Middle frontal gyrus (tissue), 1 donor: Measurements from ENCODE around the gene TAS2R30.

Experiments used
- DNase-seq: peaks from one replicate; pipeline ENCODE4 v3.0.0-alpha.2; 2015; ENCODE audit warnings: low spot score; ENCODE audit errors: extremely low spot score

The TAS2R30 gene, protein sequence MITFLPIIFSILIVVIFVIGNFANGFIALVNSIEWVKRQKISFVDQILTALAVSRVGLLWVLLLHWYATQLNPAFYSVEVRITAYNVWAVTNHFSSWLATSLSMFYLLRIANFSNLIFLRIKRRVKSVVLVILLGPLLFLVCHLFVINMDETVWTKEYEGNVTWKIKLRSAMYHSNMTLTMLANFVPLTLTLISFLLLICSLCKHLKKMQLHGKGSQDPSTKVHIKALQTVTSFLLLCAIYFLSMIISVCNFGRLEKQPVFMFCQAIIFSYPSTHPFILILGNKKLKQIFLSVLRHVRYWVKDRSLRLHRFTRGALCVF

DNA sequence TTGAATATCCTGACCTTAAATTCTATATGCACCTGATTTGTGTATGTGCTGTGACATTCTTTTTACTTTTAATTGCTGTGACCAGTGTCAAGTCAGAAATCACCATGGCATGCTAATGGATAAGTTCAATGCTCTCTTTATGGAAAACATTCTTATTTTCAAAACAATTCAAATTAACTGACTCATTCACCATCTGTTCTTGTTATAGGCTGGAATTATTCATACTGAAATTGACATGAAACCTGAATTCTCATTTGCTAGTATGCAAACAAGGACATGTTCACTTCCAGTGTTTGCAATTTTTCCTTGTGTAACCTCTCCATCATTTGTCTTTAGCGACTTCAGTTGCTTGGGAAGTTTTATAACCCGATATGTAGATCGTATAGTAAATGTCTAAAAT is at the start of gene TAS2R30:
TAS2R30 (minus strand) TSS at position 340 of the 400 bp plus-strand sequence. CDS start 400 bp downstream, outside the sequence.
- no peak for DNase-seq

DNA sequence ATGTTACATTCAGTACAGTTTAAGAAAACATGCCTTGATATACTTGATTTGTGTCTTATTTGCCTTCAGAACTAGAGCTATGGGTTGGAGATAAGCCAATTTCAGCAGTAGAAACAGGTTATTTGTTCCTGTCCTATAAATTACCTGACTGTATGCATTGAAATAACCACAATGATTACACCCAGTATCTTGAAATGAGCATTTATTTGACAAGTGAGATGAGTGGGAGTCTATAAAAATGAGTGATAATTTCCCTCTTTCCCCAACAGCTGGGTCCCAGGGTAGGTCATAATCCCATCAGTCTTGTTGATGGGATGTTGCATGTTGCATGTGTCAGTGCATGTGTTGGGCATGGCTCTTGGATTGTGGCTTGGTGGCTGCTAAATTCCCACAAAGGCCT is 48.6 kb upstream of the TAS2R30 start:
- DNase-seq = no peak

DNA sequence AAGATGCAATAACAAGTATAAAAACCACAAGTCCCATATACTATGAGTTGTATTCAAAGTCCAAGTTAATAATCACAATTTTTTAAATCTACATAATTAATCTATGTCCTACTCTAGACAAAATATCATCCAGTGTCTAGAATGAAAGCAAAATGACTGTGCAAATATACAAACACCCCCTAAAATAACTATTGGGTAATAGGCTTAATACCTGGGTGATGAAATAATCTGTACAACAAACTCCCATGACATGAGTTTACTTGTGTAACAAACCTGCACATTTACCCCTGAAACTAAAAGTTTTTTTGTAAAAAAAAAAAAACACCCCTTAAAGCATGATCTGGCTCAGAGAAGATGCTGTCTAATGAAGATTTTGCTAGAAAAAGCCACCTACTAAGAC is 48.1 kb upstream of the TAS2R30 start:
- DNase-seq = no peak

DNA sequence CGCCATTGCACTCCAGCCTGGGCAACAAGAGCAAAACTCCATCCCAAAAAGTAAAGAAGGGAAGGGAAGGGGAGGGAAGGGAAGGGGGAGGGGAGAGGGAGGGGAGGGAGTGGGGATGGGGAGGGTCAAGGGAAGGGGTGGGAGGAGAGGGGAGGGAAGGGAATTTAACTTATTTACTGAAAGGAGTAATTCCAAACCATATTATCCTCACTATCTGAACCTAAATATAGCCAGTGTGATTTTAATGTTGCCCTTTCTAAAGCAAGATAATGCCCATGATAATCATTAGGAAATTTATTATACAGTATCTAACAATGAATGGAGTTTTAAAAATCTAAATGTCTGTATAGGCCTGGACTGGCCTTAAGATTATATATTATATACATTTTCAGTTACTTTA is 43.8 kb upstream of the TAS2R30 start:
- DNase-seq = no peak

DNA sequence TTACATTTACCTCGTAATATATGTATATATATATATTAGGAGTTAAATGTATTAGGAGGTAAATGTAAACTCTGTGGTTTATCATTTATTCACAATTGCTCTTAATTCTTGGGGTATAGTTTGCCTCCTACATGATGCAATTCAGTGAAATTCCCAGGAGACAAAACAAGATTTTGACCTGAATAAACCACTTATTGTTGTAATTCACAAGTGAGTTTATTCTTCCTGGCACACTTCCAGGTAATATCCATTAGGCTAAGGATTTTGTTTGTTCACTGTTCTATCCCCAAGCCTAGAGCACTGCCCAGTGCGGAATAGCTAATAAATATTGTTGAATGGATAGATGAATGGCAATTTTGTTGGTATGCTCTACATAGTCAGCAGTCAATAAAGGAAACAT is 39.6 kb upstream of the TAS2R30 start:
- no peak for DNase-seq

DNA sequence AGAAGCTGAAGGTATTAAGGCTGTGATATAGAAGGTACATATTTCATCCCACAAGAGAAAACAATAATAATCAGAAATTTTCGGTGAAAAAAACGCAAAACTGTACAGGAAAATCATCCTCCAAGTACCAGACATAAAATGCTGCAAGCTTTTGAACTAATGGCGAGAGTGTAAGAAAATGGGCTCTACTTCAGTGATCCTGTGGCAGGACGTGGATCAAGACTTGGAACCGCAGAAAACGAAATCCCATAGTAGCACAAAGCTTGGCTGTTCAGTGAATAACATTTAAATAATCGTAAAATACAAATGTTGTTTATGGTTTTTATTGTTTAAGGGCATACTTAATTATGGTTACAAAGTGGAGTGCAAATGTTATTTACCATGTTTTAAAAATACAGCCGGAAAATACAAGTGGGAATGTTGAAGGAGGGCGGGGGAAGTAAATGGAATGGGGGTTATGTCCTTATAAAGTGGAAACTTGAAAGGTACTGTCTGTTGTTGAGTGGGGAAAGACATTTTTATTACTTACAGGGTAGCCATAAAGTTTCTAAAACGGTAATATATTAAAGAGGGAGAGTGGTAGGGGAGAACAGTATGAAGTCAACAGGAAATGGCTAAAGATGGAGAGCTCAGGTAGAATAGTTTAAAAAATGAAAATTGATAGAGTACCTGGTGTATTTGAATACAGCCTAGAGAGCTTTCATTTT is 37.7 kb upstream of the TAS2R30 start:
- DNase-seq = no peak

DNA sequence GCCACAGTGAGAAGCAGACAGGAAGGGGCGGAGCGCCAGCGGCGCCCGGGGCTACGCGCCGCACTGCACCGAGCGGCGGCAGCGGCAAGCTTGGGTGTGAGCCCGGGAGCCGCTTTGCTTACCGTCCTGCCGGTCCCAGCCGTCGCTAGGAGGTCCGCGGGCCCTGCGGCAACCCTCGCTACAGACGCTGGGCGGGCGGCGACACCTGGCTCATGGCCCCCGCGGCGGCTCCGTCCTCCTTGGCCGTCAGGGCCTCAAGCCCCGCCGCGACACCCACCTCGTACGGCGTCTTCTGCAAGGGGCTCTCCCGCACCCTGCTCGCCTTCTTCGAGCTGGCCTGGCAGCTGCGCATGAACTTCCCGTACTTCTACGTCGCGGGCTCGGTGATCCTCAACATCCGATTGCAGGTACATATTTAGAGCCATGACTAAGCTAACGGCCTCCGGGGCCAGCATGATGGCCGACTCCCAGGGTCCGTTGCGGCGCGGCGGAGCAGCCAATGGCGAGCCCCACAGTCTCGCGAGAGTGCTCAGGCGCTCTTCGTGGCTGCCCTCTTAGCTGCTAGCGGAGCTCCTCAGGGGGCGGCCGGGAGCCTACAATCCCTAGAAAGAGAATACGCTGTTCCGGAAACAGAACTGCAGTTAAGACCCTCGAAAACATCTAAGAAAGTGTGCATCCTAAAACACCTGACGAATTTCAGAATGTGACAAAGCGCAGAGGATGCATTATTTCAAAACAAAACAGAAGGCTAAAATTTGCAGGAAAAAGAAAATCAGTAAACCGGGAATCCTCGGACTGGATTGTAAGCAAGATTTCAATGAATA is 36.9 kb upstream of the TAS2R30 start, which contains the start of gene SMIM10L1:
SMIM10L1 (plus strand) TSS at position 50 of the 824 bp plus-strand sequence; CDS start at position 213, 163 bp downstream.
- peak; percentile 83 for DNase-seq

DNA sequence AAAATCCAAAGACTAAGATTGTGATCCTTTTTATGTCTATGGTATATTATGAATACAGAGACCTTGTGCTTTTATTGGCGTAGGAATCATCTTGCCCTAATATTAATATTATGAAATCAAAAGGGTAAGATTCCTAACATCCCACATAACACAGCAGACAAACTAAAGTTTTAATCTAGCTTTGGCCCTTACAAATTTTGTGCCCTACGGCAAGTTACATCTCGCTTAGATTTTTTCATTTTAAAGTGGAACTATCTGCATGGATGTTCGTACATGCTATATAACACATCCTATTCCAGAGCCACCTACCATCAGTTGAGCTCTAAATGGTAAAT is 36.3 kb upstream of the TAS2R30 start:
- no peak for DNase-seq

DNA sequence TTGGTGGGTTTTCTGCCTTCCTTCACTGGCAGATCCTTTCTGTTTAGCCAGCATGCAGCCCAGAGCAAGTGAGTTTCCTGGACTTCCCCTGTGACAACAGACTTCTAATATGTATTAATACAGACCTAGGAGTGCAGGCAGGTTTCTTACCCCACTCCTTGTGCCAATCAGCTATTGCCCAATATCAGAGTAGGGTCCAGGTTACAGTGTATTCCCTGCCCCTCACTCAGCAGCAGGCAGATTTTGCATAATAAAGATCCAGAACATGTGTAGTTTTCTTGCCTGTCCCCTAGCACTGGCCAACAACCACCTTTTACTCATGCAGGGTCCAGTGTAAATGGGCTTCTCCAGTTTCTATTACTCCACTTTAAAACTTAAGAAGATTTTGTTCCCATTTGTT is 31.9 kb upstream of the TAS2R30 start:
- DNase-seq = no peak

DNA sequence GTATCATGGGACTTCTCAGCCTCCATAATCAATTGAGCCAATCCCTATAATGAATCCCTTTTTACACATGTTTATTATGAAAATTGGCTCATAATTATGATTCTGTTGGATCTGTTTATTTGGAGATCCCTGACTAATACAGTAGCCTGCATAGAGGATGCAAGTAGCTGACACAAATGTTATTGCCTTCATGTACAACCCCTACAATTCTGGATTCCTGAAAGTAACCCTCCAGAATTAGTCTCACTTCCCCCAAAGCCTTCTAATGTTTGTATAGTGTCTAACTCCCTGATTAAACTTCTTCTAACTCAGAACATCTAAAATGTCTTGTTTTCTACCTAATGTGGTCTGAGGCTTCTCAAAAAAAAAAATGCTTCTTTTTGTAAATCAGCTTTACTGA is 29.9 kb upstream of the TAS2R30 start:
- DNase-seq = no peak

DNA sequence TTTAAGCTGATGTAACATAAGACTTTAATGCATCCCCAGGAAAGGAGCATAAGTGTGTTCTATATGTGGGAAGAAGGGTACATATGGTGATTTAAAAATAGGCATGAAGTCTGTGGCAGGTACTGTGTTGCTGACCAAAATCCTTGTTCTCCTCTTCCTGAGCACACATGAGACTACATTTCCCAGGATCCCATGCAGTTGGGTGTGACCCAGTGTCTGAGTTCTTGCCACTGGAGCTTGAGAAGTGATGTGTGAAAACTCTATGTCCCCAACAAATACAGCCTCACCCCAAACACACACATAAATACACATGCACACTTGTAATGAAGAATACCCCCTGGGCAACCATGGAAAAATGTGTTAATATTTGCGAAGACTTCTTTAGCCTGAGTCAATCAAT is 28.1 kb upstream of the TAS2R30 start:
- DNase-seq = no peak

DNA sequence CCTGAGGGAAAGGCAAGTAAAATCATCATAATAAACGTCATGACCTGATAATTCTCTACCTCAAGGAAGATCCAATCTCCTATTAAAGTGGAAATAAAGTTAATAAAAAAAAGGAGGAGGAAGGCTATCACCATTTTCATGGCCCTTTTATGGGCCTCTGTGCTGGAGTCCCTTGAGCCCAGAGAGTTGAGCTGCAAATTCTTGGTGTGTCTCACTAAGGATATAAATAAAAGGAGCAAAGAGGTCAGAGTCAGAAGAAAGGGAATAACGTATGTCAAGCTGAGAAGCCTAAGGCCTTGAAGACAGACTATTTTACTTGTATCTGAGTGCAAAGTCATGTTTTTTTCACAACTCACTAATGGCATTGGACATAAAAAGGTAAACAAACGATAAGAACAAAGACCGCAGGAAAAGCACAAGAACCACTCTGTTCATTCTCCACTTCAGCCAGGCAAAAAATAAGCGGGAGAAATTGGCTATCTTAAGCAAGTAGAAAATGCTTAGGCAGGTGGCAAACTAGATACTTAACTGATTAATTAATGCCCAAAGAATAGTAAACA is 24.5 kb upstream of the TAS2R30 start:
- DNase-seq = no peak

DNA sequence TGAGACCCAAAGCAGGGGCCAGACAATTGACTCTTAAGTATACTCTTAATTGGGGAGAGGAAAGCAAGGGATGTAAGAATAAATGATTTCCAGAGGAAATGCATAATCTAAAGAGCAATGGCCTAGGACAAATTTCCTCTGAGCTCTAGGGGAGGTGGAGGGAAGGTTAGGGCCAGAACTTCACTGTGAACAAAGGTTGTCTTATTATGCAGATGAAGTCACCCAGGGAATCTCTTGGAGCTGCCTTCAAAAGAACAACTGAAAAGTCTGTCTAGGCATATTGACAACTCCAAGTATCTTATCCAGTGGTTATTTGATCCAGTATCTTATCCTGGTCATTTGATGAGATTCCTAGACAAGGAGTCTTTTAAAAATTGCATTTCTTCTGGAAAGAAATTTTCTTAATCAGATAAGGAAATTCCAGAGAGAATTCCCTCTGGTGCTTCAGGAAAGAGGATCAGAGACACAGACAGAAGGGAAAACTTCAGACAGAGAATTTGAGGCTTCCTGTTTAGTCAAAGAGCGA is 20.0 kb upstream of the TAS2R30 start:
- no peak for DNase-seq

DNA sequence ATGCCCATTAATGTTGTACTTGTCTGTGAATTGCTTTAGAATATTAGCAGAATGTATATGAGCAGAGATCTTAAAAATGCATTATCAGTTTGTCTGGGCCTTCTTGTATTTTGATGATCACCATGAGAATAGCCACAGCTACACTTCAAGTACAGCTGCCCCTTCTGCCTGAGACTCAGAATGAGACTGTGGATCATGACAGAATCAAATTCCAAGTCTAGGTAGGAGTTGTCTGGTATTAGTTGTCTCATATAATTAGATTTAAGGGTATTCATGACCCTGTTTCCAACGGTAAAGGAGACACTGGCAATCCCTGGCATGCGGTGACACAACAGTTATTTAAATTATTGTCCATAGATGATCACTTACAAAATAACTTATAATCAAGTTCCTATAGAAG is 18.3 kb upstream of the TAS2R30 start:
- no peak for DNase-seq

DNA sequence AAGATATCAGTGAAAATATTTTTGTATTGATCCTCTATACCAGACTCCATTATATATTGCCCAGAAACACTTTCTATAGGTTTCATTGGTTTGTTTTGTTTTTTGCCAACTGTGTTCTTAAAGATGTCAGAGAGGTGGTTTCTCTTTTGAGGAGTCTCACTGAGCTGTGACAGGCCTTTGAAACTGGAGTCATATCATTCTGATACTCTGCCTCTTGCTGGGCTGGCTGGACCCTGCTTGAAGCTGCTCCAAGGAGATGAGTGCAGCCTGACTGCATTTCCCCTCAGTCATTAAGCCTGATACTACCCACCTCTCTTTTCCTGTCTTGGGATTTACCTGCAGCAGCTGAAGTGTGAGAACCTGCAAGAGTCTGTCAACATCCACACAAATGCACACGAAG is 16.4 kb upstream of the TAS2R30 start:
- no peak for DNase-seq

DNA sequence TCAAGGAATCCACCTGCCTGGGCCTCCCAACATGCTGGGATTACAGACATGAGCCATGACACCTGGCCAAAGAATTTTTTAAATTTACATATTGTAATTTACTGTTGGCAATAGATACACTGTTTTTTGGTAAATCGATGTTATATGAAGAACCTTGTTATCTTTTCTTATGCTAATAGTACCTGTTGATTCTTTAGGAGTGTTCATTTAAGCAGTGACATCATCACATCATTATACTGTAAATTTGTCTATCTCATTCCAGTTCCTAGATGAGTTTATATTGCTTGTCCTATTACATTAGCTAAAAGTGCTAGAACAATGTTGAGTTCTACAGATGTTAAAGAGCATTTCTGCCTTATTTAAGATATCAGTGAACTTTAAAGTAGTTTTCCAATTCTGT is 13.0 kb upstream of the TAS2R30 start:
- no peak for DNase-seq

DNA sequence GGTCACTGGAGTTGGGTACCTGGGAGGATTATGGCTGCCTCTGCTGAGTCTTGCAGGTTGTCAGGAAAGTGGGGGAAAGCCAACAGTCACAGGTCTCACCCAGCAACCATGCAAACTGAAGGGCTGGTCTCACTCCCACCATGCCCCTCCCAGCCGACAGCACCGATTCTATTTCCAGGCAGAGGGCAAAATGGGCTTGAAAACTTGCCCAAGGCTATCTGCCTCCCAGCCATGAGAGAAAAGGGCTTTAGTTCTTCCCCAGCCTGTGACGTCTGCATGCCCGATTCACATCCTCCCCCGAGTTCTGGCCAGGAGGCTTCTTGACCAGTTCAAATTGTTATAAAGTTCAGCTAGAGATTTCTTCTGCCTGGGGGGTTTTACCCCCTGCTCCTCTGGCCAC is 9.9 kb upstream of the TAS2R30 start:
- no peak for DNase-seq

DNA sequence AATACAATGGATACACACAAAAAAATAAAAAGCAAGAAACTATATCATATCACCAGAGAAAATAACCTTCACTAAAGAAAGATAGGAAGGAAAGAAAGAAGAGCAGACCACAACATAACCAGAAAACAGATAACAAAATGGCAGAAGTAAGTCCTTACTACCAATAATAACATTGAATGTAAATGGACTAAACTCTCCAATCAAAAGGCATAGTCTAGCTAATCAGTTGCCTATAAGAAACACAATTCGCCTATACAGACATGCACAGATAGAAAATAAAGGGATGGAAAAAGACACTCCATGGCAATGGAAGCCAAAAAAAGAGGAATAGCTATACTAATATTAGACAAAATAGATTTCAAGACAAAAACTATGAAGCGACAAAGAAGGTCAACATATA is 8.9 kb upstream of the TAS2R30 start:
- DNase-seq = no peak

DNA sequence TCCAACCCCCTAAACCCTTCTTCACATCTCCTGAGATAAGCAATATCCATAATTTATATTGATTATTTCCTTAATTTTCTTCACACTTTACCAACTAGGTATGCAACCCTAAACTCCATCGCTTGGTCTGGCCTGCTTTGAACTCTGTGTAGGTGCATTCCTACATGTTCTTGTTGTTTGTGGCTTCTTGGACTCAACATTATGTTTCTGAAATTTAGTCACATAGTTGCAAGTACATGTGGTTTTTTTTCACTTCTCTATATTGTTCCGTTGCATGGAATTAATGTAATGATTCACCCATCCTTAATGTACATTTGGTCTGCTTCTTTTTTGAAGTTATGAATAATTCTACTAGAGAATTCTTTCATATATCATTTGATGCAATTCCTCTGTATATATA is 1.6 kb upstream of the TAS2R30 start:
- DNase-seq = no peak

DNA sequence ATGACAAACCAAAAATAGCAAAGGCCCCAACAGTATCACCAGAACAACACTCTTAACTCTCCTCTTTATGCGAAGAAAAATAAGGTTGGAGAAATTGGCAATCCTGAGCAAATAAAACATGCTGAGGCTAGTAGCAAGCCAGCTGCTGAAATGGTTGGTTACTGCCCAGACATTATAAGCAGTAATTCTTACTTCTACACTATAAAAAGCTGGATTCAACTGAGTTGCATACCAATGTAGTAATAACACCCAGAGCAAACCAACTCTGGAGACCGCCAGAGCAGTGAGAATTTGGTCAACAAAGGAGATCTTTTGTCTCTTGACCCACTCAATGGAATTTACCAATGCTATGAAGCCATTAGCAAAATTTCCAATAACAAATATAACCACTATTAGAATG is 628 bp downstream of the TAS2R30 start:
- DNase-seq = no peak

DNA sequence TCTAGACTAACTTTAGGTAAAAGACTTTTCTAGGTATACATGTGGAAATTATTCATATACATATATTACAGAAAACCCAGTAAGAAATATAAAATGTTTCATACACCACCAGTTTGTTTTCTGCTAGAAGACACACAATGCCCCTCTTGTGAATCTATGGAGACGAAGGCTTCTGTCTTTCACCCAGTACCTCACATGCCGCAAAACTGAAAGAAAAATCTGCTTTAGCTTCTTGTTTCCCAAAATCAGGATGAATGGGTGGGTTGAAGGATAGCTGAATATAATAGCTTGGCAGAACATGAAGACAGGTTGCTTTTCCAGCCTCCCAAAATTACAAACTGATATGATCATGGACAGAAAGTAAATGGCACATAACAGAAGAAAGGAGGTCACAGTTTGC is 1.3 kb downstream of the TAS2R30 start:
- no peak for DNase-seq

DNA sequence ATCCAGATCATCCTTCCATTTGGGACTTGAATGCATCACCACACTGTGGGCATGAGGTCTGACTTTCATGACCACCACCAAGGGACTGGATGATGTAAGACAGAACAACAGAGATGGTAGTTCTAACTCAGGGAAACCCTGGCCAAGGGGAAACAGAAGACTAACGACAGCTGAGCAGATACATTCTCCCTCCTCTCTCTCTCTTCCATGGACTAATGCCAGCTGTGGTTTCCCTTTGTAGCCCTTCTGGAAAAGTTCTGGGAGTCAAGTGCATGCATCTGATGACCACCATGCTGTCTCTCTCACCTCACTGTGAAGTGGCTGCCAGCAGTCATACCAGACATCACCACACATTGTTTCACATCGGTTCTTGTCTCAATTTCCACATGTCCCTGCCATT is 3.4 kb downstream of the TAS2R30 start:
- no peak for DNase-seq
